ENCODE measurements around the gene ANKRD29.

- TF ChIP-seq REST (IDR thresholded peaks at IDR 0.05; ENCODE audit: unreplicated experiment), result no peak
- TF ChIP-seq CTCF (conservative IDR thresholded peaks at IDR 0.05; ENCODE audit: low read depth in 2 of 2), result no peak
- TF ChIP-seq EZH2 (IDR thresholded peaks at IDR 0.05; ENCODE audit: low read depth, unreplicated experiment), result no peak
- no peak for TF ChIP-seq STAT1 (IDR thresholded peaks at IDR 0.05; ENCODE audit: unreplicated experiment)
- no peak for TF ChIP-seq POLR2AphosphoS5 (IDR thresholded peaks at IDR 0.05; ENCODE audit: low read depth)
- no peak for TF ChIP-seq EZH2phosphoT487 (IDR thresholded peaks at IDR 0.05; ENCODE audit: unreplicated experiment)
- TF ChIP-seq ZNF331 (CRISPR knock-in tag; IDR thresholded peaks at IDR 0.05; ENCODE audit: low read depth), result no peak
- TF ChIP-seq JUNB (IDR thresholded peaks at IDR 0.05; ENCODE audit: unreplicated experiment), result no peak
- TF ChIP-seq, protein P1, sequence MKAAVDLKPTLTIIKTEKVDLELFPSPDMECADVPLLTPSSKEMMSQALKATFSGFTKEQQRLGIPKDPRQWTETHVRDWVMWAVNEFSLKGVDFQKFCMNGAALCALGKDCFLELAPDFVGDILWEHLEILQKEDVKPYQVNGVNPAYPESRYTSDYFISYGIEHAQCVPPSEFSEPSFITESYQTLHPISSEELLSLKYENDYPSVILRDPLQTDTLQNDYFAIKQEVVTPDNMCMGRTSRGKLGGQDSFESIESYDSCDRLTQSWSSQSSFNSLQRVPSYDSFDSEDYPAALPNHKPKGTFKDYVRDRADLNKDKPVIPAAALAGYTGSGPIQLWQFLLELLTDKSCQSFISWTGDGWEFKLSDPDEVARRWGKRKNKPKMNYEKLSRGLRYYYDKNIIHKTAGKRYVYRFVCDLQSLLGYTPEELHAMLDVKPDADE (IDR thresholded peaks at IDR 0.05), result no peak
Observed at GRCh38 chr18:23568281-23569138, 94.2 kb downstream of the ANKRD29 start.
